ENCODE measurements around the gene POLD1.

Gene POLD1

GRCh38 chr19:50359328-50359818 lies 24.8 kb upstream of the POLD1 start:
- no peak for DNase-seq (ENCODE audit: low spot score)
- CTCF ChIA-PET = interaction anchor here (1.3 kb wide), 1 partner anchor 10 kb away, joined by 5 read pairs; no protein-coding TSS in a partner anchor
- H3K27ac ChIP-seq = no peak overlapping the region
- TF ChIP-seq CTCF (conservative IDR thresholded peaks at IDR 0.05; ENCODE audit: low read depth) = no peak
- POLR2A ChIA-PET (ENCODE audit: low non-redundant PET) = no interaction called here

- TF ChIP-seq CTCF (conservative IDR thresholded peaks at IDR 0.05; ENCODE audit: low read depth) = no peak
- no peak for DNase-seq (ENCODE audit: low spot score)
- CTCF ChIA-PET = no interaction called here
- POLR2A ChIA-PET (ENCODE audit: low non-redundant PET) = no interaction called here
- H3K27ac ChIP-seq = no peak overlapping the region
Measured at GRCh38 chr19:50361290-50362029, 22.7 kb upstream of the POLD1 start.

- no peak for DNase-seq (ENCODE audit: low spot score)
- CTCF ChIA-PET = interaction anchor here (0.8 kb wide), 1 partner anchor 176 kb away, joined by 3 read pairs; no protein-coding TSS in a partner anchor
- POLR2A ChIA-PET (ENCODE audit: low non-redundant PET) = no interaction called here
- no peak overlapping the region for H3K27ac ChIP-seq
- no peak for TF ChIP-seq CTCF (conservative IDR thresholded peaks at IDR 0.05; ENCODE audit: low read depth)
Measured at GRCh38 chr19:50362030-50362412, 22.1 kb upstream of the POLD1 start.

GRCh38 chr19:50362656-50363424 lies 21.3 kb upstream of the POLD1 start:
- H3K27ac ChIP-seq = no peak overlapping the region
- TF ChIP-seq CTCF (conservative IDR thresholded peaks at IDR 0.05; ENCODE audit: low read depth) = no peak
- CTCF ChIA-PET = interaction anchor here (0.8 kb wide), 1 partner anchor 175 kb away, joined by 3 read pairs; no protein-coding TSS in a partner anchor
- no peak for DNase-seq (ENCODE audit: low spot score)
- POLR2A ChIA-PET (ENCODE audit: low non-redundant PET) = no interaction called here

- ChIA-PET CTCF (no interaction called here), POLR2A (ENCODE audit: low non-redundant PET) (no interaction called here)
- H3K27ac ChIP-seq = no peak within 1 kb of the TSS
- DNase-seq (ENCODE audit: low spot score) = no peak
- no peak for TF ChIP-seq CTCF (conservative IDR thresholded peaks at IDR 0.05; ENCODE audit: low read depth)
Measured at GRCh38 chr19:50365434-50366306, 18.5 kb upstream of the POLD1 start, which contains the start of gene NAPSA. Gene NAPSA (minus strand): TSS chr19:50365639. CDS start chr19:50365621, 18 bp downstream.
